ENCODE results near the gene NAT8. TPM values are rescaled to one million over a fixed set of nuclear protein-coding genes. Genes with fewer than 3 reads are reported as not detected.

NAT8 gene
- not detected in 2 replicates for total RNA-seq

GRCh38 chr2:73642338-73643018, at the start of gene NAT8:
Gene NAT8 (minus strand): TSS chr2:73642422. CDS start chr2:73641628, 794 bp downstream.

Other genes with a start within 250 kb of the NAT8 start
- 17.6 and 54.6 TPM in 2 replicates for gene TPRKB, start 94.9 kb upstream of the NAT8 start, total RNA-seq
- 23.7 and 26.9 TPM in 2 replicates for gene DUSP11, start 137.7 kb upstream of the NAT8 start, total RNA-seq
- not detected in 2 replicates for gene C2orf78, start 141.8 kb upstream of the NAT8 start, total RNA-seq
- gene STAMBP, start 186.5 kb upstream of the NAT8 start, total RNA-seq: 22.1 and 23.0 TPM in 2 replicates

All from uterine smooth muscle cell (primary cell).